HG03045 (cell line): ENCODE measurements around the gene CRLF2.
"Not testable (repeated sequence)": the region's sequence is repeated elsewhere in the genome, so short reads cannot be mapped to it uniquely, and the experiment has no call there.

Experiments used
- ATAC-seq: cut with Tn5 transposase; IDR thresholded peaks from one replicate; pipeline ENCODE4 v1.9.1; 2021; ENCODE audit warnings: mild to moderate bottlenecking, moderate library complexity; ENCODE audit not compliant: unreplicated experiment

The CRLF2 gene

GRCh38 chrX:1212532-1212931 is at the start of gene CRLF2:
CRLF2 (minus strand) TSS chrX:1212649; CDS start chrX:1212634, 15 bp downstream.
- ATAC-seq: no peak

DNA sequence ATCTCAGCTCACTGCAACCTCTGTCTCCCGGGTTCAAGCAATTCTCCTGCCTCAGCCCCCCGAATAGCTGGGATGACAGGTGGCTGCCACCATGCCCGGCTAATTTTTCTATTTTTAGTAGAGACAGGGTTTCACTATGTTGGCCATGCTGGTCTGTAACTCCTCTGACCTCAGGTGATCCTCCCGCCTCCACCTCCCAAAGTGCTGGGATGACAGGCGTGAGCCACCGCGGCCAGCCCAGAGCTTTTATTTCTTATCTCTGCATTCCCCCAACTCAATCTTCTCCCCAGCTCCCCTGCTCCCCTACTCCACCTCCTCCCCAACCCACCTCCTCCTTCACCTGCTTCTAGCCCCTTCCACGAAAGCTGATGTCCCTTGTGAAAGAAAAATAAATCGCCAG is 49.3 kb upstream of the CRLF2 start:
- not testable (repeated sequence) for ATAC-seq

DNA sequence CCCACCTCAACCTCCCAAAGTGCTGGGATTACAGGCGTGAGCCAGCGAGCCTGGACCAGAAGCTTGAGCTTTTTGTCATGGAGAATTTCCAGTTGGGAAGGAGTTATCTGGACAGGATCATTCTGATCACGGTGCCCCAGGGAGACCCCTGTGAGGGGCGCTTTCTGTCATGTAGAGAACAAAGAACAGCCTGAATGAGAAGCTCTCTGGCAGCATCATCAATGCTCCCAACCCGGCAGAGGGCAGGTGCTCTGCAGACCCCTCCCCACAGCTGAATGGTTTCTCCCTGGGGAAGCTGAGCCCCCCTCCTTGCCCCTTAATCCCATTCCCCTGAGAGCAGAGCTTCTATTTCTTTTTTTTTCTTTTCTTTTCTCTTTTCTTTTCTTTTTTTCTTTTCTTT is 48.8 kb upstream of the CRLF2 start:
- ATAC-seq: no peak

DNA sequence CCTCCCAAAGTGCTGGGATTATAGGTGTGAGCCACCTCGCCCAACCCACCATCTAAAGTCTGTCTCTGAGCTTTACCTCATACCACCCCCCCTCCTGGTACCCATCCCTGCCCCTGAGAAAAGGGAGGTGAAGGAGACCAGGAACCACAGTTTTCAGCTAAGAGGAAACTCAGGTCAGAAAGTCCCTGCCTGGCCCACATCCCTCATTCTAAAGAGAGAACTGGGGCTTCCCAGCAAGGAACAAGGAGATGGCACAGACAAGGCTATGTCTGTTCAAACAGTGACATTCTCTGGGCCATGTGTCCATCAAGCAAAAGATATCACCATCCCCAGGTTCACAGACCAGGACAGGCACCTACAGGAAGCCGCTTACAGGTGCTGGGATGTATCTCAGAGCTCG is 40.4 kb upstream of the CRLF2 start:
- no peak for ATAC-seq

- ATAC-seq: no peak
Measured at GRCh38 chrX:1249101-1249887, 36.8 kb upstream of the CRLF2 start.

GRCh38 chrX:1248331-1249061 is 36.0 kb upstream of the CRLF2 start:
- no peak for ATAC-seq

DNA sequence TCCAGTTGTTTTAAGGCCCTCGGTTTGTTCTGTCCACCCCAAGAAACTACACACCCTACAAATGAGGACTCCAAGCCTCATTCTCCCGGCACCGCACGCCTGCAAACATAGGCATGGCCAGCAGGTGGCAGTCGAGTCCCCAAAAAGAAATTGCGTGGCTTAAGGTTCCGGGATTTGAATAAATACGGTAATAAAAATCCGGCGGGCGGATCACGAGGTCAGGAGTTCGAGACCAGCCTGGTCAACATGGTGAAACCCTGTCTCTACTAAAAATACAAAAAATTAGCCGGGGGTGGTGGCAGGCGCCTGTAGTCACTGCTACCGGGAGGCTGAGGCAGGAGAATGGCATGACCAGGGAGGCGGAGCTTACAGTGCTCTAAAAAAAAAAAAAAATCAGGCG is 34.4 kb upstream of the CRLF2 start:
- ATAC-seq: no peak

DNA sequence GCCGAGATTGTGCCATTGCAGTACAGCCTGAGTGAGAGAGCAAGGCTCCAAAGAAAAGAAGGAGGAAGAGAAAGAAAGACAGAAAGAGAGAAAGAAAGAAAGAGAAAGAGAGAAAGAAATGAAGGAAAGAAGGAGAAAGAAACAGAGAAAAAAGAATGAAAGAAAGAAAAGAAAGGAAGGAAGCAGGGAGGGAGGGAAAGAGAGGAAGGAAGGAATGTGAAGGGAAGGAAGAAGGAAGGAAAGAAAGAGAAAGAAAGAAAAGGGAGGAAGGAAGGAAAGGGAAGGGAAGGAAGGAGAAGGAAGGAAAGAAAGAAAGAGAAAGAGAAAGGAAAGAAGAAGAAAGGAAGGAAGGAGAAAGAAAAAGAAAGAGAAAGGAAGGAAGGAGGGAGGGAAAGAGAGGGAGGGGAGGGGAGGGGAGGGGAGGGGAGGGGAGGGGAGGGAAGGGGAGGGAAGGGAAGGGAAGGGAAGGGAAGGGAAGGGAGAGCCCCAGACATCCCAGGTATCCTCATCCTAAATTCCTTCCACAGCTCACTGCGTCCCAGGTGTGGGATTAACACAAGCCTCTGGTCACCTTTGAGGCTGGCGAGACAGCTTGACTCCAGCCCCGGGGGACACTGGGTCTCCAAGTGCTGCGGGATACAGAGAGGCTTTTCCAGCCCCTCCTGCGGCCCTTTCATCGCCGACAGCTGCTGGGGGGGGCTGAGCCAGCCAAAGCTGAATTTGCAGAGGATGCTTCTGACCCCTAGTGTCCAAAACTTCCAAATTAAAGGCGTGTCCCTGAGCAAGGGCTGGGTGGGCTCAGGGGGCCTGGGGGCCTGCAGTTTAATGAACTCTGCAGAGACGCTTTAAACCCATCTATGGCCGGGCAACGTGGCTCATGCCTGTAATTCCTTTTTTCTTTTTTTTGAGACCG is 32.0 kb upstream of the CRLF2 start:
- no peak for ATAC-seq

- no peak for ATAC-seq
Measured at GRCh38 chrX:1242891-1243402, 30.5 kb upstream of the CRLF2 start.

DNA sequence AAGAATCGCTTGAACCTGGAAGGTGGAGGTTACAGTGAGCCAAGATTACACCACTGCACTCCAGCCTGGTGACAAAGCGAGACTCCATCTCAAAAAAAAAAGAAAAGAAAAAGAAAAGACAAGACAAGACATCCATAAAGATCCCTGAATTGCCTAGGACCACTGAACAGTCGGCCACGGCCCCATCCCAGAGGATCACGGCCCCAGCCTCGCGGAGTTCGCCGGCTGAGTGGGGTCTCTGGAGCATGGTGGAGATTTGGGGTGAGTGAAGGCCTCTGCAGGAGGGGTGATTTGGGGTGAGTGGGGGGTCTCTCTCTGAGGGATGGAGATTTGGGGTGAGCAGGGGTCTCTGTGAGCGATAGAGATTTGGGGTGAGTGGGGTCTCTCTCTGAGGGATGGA is 28.1 kb upstream of the CRLF2 start:
- ATAC-seq: not testable (repeated sequence)

DNA sequence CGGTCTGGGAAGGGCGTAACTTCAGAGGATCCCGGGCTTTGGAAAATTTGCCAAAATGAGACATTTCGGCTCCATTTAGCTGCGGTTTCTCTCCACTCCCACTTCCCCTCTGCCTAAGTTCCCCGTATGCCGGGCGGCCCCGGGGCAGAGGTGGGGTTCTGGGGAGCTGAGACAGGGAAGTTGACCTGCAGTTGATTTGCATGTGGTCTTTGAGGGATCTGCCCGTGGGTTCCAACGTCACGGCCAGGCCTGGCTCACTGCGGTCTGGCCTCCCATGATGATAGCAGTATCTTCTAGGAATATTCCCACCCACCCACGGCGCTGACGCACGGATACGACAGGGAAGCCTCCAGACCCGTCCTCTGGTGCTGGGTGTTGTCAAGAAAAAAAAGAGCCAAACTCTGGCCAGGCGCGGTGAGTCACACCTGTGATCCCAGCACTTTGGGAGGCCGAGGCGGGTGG is 27.3 kb upstream of the CRLF2 start:
- no peak for ATAC-seq

DNA sequence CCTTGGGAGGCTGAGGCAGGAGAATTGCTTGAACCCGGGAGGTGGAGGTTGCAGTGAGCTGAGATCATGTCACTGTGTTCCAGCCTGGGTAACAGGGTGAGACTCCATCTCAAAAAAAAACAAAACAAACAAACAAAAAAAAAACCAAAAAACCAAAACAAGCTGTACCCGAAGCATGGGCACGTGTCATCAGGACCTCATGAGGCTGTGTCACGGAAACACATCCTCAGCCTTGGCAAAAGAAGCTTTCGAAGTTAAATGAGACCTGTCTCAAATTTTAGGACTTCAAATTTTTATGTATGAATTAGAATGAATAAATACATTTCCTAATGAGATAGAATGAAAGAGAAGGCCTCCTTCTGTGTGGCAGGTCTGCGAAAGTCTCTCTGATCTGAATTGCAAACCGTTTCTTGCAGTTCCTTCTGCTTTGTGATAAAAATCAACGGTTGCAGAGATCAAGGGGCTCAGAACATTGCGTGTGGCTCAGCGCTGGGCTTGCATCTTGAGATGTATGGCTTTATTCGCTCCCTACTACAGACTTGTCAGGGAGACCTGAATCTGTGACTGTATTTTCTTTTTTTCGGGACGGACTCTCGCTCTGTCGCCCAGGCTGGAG is 19.5 kb upstream of the CRLF2 start:
- ATAC-seq: no peak

DNA sequence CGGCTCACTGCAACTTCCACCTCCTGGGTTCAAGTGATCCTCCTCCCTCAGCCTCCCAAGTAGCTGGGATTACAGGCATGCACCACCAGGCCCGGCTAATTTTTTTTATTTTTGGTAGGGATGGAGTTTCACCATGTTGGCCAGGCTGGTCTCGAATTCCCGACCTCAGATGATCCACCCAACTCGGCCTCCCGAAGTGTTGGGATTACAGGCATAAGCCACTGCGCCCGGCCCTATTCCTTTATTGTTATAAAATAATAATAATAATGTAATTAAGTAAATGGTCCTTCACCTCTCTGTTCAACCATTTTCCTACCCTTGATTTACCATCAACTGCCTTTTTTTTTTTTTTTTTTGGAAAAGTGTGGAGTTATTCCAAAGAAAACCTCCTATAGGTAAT is 15.7 kb upstream of the CRLF2 start:
- ATAC-seq: not testable (repeated sequence)

GRCh38 chrX:1226249-1226648 is 13.8 kb upstream of the CRLF2 start:
- no peak for ATAC-seq

DNA sequence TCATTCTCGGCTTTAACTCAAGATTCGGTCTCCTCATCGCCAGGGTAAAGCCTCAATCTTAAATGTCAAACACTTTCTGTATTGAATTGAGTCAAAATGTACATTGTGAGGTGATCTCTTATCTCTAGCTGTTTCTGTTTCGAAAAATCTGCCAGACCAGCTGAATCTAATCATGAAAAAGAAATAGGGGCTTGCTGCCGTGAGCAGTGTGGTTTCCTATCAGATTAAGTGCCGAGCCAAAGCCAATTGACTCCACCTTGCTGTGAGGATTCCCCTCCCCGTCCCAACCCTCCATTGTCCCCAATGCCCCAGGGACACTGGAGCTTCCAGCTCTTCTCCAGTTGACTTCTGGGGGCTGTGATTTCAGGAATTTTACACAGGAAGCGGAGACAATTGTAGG is 12.5 kb upstream of the CRLF2 start:
- no peak for ATAC-seq

GRCh38 chrX:1223242-1223600 is 10.8 kb upstream of the CRLF2 start:
- no peak for ATAC-seq

- ATAC-seq: no peak
Measured at GRCh38 chrX:1222531-1223241, 10.2 kb upstream of the CRLF2 start.

GRCh38 chrX:1221296-1221845 is 8.9 kb upstream of the CRLF2 start:
- no peak for ATAC-seq

DNA sequence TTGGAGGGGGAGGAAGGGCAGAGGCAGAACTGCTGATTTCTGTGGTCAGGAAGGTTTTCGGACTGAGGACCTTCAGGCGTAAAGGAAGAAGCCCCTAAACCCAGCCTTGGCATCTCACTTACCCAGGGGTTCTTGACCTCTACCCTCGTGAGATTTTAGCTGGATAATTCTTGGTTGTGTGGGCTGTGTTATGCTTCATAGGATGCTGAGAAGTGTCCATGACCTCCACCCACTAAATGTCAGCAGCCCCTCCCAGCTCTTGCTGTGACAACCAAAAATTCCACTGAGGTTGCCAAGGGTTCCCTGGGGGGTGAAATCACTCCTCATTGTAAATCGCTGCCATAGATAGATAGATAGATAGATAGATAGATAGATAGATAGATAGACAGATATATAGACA is 5.8 kb upstream of the CRLF2 start:
- no peak for ATAC-seq
